Stimulated activated CD4-positive, alpha-beta T cell treated with anti-CD3 and anti-CD28 coated beads, Interleukin-15, amount 100 ng/mL, for 48 hours (primary cell): ENCODE measurements around the gene ERC2.
"Not testable (repeated sequence)": the region's sequence is repeated elsewhere in the genome, so short reads cannot be mapped to it uniquely, and the experiment has no call there.

Experiments
- DNase-seq, 2 donors: peaks; one replicate each; pipeline ENCODE4 v3.0.0-alpha.2; 2020; ENCODE audit warnings: low read depth in 2 of 2

The ERC2 gene

GRCh38 chr3:56122911-56123310 is 345.4 kb downstream of the ERC2 start:
- DNase-seq = no peak

DNA sequence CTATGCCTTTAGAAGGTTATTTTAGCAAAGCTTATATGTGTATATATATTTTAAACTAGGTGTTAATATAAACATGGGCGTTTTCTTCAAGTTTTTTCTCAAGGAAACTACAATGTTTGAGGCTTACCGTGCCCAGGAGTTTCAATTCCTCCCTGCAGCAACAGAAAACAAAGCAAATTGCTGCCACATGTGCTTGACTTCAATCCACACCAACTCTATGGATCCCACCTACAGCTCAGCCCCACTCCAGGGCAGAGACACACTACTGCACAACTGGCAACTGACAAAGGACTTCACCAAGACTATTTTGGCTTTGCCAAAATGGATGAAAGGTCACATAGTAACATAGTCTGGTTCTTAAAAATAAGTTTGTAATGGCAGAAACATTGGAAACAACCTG is 346.6 kb downstream of the ERC2 start:
- DNase-seq = no peak

- no peak for DNase-seq
Observed at GRCh38 chr3:56119575-56120349, 348.5 kb downstream of the ERC2 start.

GRCh38 chr3:56118968-56119367 is 349.3 kb downstream of the ERC2 start:
- DNase-seq = no peak

DNA sequence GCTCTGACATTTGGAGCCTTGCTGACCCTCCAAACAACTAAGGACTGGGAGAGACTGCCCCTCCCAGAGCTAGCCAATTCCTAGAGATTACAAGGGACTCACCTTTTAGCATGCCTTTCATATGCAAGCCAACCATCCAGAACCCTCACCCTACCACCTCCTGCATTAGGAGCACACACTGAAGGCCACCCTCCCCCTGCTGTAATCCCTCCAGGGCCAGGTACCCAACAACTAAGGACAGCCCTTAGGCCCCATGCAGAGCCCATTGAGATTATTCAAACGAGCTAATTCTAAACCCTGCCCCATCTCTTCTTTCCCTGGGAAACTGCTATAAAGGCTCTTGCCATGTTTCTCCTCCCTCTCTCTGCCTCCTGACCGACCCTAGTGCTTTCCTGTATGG is 352.6 kb downstream of the ERC2 start:
- no peak for DNase-seq

GRCh38 chr3:56115199-56115598 is 353.1 kb downstream of the ERC2 start:
- no peak for DNase-seq

GRCh38 chr3:56113908-56114307 is 354.4 kb downstream of the ERC2 start:
- no peak for DNase-seq

- DNase-seq = no peak
Observed at GRCh38 chr3:56113231-56113630, 355.0 kb downstream of the ERC2 start.

- DNase-seq = no peak
Observed at GRCh38 chr3:56111606-56112304, 356.5 kb downstream of the ERC2 start.

GRCh38 chr3:56110886-56111285 is 357.4 kb downstream of the ERC2 start:
- no peak for DNase-seq

- DNase-seq = no peak
Observed at GRCh38 chr3:56107157-56107556, 361.1 kb downstream of the ERC2 start.

DNA sequence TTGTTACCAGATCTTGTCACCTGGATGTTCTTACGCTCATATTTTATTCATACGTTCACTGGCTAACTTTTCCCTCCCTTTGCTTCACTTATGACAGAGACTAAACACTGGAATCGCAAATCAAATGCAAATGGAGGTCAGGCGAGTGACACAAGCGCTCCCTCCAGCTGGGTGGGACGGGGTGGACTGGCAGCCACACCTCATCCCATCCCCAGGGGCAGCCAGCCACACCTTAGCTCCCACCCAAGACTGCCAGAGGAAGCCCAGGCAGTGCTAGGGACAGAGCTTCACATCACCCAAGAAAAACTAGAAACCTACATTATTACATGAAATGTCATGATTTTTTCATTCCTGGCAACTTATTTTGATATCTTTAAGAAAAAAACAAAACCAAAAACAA is 366.2 kb downstream of the ERC2 start:
- no peak for DNase-seq

- DNase-seq = no peak
Observed at GRCh38 chr3:56101576-56101975, 366.7 kb downstream of the ERC2 start.

GRCh38 chr3:56096999-56097398 is 371.3 kb downstream of the ERC2 start:
- no peak for DNase-seq

- DNase-seq = no peak
Observed at GRCh38 chr3:56094170-56094569, 374.1 kb downstream of the ERC2 start.

DNA sequence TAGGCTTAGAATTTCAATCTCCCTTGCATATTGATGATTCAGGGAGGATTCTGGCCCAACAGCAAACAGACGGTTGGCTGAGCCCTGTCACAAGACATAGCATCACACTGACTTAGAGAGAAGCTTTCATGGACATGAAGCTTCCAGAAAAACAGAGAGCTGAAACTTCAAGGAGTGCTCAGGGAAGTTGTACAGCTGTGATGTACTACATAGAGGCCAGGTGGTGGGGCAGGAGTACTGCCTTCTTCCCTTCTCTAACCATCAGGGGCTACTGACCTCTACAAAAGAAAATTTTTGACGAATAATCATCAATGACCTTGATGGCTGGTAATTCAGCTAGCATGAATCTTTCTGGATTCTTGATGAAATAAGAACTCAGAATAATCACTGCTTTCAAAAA is 378.5 kb downstream of the ERC2 start:
- no peak for DNase-seq

DNA sequence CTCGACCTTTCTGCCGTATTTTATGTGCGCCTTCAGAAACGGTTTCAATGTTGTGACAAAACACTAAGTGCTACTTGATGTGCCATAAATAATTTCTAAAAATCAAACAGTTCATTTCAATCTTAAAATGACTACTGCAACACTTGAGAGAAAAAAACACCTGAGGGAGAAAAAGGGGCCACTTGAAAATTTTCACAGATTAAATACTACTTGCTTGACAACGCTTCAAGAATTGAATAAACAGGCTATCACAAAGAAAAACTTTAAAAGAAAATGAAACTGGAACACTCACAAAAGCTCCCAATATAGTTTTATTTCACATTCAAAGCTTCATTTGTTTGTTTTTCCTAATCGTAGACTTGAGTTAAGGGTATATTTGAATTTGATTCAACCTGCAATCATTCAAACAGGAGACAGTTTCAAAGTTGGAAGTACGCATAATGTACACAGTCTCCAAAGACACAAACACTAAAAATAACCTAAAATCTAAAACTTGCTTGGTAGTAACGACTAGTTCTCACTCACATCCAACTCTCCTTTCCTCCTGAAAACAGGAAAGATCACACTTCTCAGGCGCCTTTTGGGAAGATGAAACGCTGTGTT is 380.7 kb downstream of the ERC2 start:
- no peak for DNase-seq

GRCh38 chr3:56086355-56086754 is 381.9 kb downstream of the ERC2 start:
- no peak for DNase-seq

DNA sequence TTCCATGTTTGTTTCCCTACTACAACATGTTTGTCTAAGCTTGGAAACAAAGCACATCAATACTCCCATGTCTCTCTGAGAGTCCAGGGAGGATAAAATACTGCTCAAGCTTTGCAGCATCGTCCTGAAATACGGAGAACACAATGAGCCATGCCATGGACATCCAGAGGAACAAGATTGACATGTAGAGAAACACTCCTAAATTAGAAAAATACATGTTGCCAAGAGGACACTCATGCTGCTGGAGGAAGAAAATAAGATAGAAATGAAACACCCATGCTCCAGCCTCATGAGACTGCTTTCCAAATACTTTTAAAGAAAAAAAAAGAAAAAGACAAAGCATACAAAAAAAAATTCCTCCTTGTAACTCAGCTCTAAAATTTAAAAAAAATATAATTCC is 387.0 kb downstream of the ERC2 start:
- no peak for DNase-seq

- no peak for DNase-seq
Observed at GRCh38 chr3:56076746-56077145, 391.5 kb downstream of the ERC2 start.

GRCh38 chr3:56075089-56075488 is 393.2 kb downstream of the ERC2 start:
- DNase-seq = no peak

GRCh38 chr3:56069766-56070165 is 398.5 kb downstream of the ERC2 start:
- no peak for DNase-seq

DNA sequence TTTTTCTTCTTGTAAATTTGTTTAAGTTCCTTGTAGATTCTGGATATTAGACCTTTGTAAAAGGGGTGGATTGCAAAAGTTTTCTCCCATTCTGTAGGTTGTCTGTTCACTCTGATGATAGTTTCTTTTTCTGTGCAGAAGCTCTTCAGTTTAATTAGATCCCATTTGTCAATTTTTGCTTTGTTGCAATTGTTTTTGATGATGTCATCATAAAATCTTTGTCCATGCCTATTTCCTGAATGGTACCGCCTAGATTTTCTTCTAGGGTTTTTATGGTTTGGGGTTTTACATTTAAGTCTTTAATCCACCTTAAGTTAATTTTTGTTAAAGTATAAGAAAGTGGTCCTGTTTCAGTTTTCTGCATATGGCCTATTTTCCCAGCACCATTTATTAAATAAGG is 401.9 kb downstream of the ERC2 start:
- not testable (repeated sequence) for DNase-seq
